ENCODE data around the gene RUBCNL. TPM values are rescaled to one million over a fixed set of nuclear protein-coding genes. Genes with fewer than 3 reads are reported as not detected.

RUBCNL gene
- total RNA-seq, 1 experiment from 2014 or later = 1.4 TPM

DNA sequence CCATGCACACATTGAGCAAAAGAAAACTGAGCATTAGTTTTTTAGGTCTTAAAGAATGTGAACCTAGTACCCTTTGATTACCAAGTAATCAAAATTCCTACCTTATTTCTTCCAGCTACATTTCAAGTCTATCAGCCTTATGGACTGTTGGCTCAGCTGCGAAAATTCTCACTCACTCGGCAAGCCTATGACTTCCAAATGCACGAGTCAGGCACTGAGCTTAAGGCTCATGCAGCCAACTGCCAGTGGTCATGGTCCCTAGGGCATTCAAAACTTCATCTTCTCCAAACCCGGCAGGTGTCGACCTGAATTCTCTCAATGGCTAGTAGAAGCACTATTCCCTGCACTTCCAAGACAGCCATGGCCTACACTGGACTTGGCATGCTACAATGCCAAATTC, 41.2 kb downstream of the RUBCNL start:
- no peaks in the 10 kb centered on the region for H4K20me1 ChIP-seq (ENCODE audit: control insufficient read depth, insufficient read depth, insufficient read length)
- no peak overlapping the region for H2BK12ac ChIP-seq (ENCODE audit: insufficient read length, low read depth, low read length)
- H3K23me2 ChIP-seq (ENCODE audit: insufficient read length, low read depth, low read length, poor library complexity, severe bottlenecking) = no peaks in the 10 kb centered on the region
- no peak overlapping the region for H4K91ac ChIP-seq (ENCODE audit: insufficient read length, low read depth, low read length)
- no peak overlapping the region for H3K4me2 ChIP-seq (ENCODE audit: insufficient read depth, insufficient read length, low read length)
- H2AK5ac ChIP-seq (ENCODE audit: insufficient read length, low read length) = no peak overlapping the region
- Mint-ChIP-seq H3K9me3 (no peaks in the 10 kb centered on the region), H3K27me3 (ENCODE audit: low read depth) (no peaks in the 10 kb centered on the region), H3K27ac (peak overlapping the region in 1 of 3 experiments; percentile 79; a peak in 2 of 7 replicates), H3K36me3 (ENCODE audit: insufficient read depth in 1 of 3, low read depth in 3 of 3) (no peaks in the 10 kb centered on the region), H3K4me1 (0 out of 4 replicates have a peak, but pooled peaks cover 0 to 2% of the 10 kb centered on the region in 2 experiments), H3K4me3 (no peak overlapping the region)
- H3K56ac ChIP-seq (ENCODE audit: insufficient read length, low read depth, low read length) = no peak overlapping the region
- H2BK5ac ChIP-seq (ENCODE audit: insufficient read length, low read length) = no peak overlapping the region
- no peaks in the 10 kb centered on the region for H3K27me3 ChIP-seq (ENCODE audit: insufficient read depth, low read length)
- no peak overlapping the region for H3K18ac ChIP-seq (ENCODE audit: insufficient read length, low read depth, low read length)
- H2BK20ac ChIP-seq (ENCODE audit: low read depth, low read length, poor library complexity, severe bottlenecking) = no peak overlapping the region
- no peak overlapping the region for H2BK120ac ChIP-seq (ENCODE audit: low read depth, low read length, poor library complexity, severe bottlenecking)
- no peak overlapping the region for H3K9ac ChIP-seq (ENCODE audit: extremely low read depth, insufficient read length, low read length)
- H3K9me3 ChIP-seq (ENCODE audit: control insufficient read depth, low read depth, low read length) = no peaks in the 10 kb centered on the region
- H3K4me1 ChIP-seq (ENCODE audit: insufficient read depth, low read length) = no peaks in the 10 kb centered on the region
- H3K79me2 ChIP-seq (ENCODE audit: insufficient read depth, low read length) = no peaks in the 10 kb centered on the region
- H3K4ac ChIP-seq (ENCODE audit: low read depth, low read length) = no peak overlapping the region
- WGBS (ENCODE audit: extremely low coverage, insufficient read length, low lambda C conversion rate) = no CpG with 5 or more reads among the region's 5 CpGs
- H2BK15ac ChIP-seq (ENCODE audit: low read depth, low read length) = no peak overlapping the region
- H3T11ph ChIP-seq (ENCODE audit: low read length) = no peak overlapping the region
- H3K27ac ChIP-seq (ENCODE audit: insufficient read length, low read depth, low read length) = no peak overlapping the region
- no peak for DNase-seq
- H2AFZ ChIP-seq (ENCODE audit: low read length) = no peak overlapping the region
- H3K14ac ChIP-seq (ENCODE audit: insufficient read depth, low read length) = no peak overlapping the region
- no peak for TF ChIP-seq CTCF (conservative IDR thresholded peaks at IDR 0.05)
- H3K79me1 ChIP-seq (ENCODE audit: insufficient read depth, low read depth, low read length, poor library complexity, severe bottlenecking) = no peaks in the 10 kb centered on the region
- no peak overlapping the region for H4K8ac ChIP-seq (replicated peaks; ENCODE audit: insufficient read length, low read depth, low read length)
- H4K5ac ChIP-seq (ENCODE audit: insufficient read length, low read depth, low read length) = no peak overlapping the region
- no peak overlapping the region for H3K23ac ChIP-seq (ENCODE audit: insufficient read length, low read depth, low read length)
